GM12878 (cell line): ENCODE results near the gene SMIM26. TPM values are rescaled to one million over a fixed set of nuclear protein-coding genes. Genes with fewer than 3 reads are reported as not detected.
"Not testable (repeated sequence)": the region's sequence is repeated elsewhere in the genome, so short reads cannot be mapped to it uniquely, and the experiment has no call there.

ENCODE experiments used
- ATAC-seq: fragments of 200-7000 bp; cut with Tn5 transposase; 3 replicates; pipeline ENCODE4 v1.9.1; 2020; ENCODE audit warnings: mild to moderate bottlenecking, moderate library complexity
- BruUV-seq: library from RNA; stranded (reverse); fragments of 400-500 nt; replicated peaks from 2 replicates; lab custom pipeline; 2021; lab: Mats Ljungman, UMichigan
- CTCF ChIA-PET: fragments of 300-600 bp; sonication (Branson Sonifier 250); formaldehyde crosslinking; extraction: SDS; loops from one replicate; lab custom pipeline; 2021; ENCODE audit warnings: inconsistent platforms; lab: Yijun Ruan, JAX
- POLR2A ChIA-PET: fragments of 350-600 bp; formaldehyde crosslinking; extraction: SDS; loops from one replicate; lab custom pipeline; 2021; ENCODE audit warnings: inconsistent platforms; lab: Charles Lee
- RAD21 ChIA-PET: fragments of 300-600 bp; sonication (Branson Sonifier 250); formaldehyde crosslinking; loops from one replicate; lab custom pipeline; 2023; ENCODE audit warnings: antibody characterized with exemption; ENCODE audit not compliant: unreplicated experiment; lab: Charles Lee
- SMC1A ChIA-PET: fragments of 300-600 bp; sonication (Branson Sonifier 250); formaldehyde crosslinking; loops from one replicate; lab custom pipeline; 2023; ENCODE audit not compliant: unreplicated experiment, uncharacterized antibody; lab: Charles Lee
- DNase-seq: peaks from one replicate; pipeline ENCODE4 v3.0.0-alpha.2; 2011; ENCODE audit warnings: low read depth, low spot score
- FAIRE-seq: peaks from 3 replicates; lab custom pipeline; 2011; peaks lifted over from hg19 to GRCh38; lab: Jason Lieb, UNC
- H2AFZ ChIP-seq: 2 replicates; pipeline ENCODE4 v1.6.0; 2011; ENCODE audit warnings: low read depth, low read length, control low read depth; ENCODE audit not compliant: control insufficient read depth
- H3K27ac ChIP-seq: 2 replicates; pipeline ENCODE4 v1.5.1; 2011; ENCODE audit warnings: control low read depth; ENCODE audit not compliant: control insufficient read depth, insufficient read depth
- H3K27me3 ChIP-seq, 2 experiments: replicated peaks in 1 of 2; 2 replicates each; pipeline versions ENCODE4 v1.6.0 to v1.6.1; 2011; ENCODE audit warnings: low read length in 1 of 2; ENCODE audit not compliant: control insufficient read depth in 2 of 2, insufficient read depth in 2 of 2
- H3K36me3 ChIP-seq, 2 experiments: 2 replicates each; pipeline ENCODE4 v1.5.1; 2011; ENCODE audit warnings: low read length in 1 of 2; ENCODE audit not compliant: control insufficient read depth in 2 of 2, insufficient read depth in 2 of 2
- H3K4me1 ChIP-seq: 2 replicates; pipeline ENCODE4 v1.6.1; 2011; ENCODE audit warnings: mild to moderate bottlenecking, low read length, moderate library complexity, mixed read lengths; ENCODE audit not compliant: control insufficient read depth, insufficient read depth
- H3K4me2 ChIP-seq: 2 replicates; pipeline ENCODE4 v1.6.0; 2011; ENCODE audit warnings: control low read depth; ENCODE audit not compliant: control insufficient read depth, insufficient read depth
- H3K4me3 ChIP-seq: fragments of 200-600 bp; sonication (generic); 2 replicates; pipeline ENCODE4 v1.5.1; 2016
- H3K79me2 ChIP-seq: 2 replicates; pipeline ENCODE4 v1.6.0; 2011; ENCODE audit warnings: low read length; ENCODE audit not compliant: control insufficient read depth, insufficient read depth
- H3K9ac ChIP-seq: 2 replicates; pipeline ENCODE4 v1.8.0; 2011; ENCODE audit warnings: low read length, control low read depth, mixed read lengths; ENCODE audit not compliant: control insufficient read depth, insufficient read depth
- H3K9me3 ChIP-seq: replicated peaks from 3 replicates; pipeline ENCODE4 v1.5.1; 2011; ENCODE audit warnings: mild to moderate bottlenecking, low read length; ENCODE audit not compliant: control insufficient read depth, insufficient read depth
- H4K20me1 ChIP-seq: 2 replicates; pipeline ENCODE4 v1.6.0; 2011; ENCODE audit not compliant: control insufficient read depth, insufficient read depth
- ATF3 ChIP-seq: IDR thresholded peaks from 2 replicates; pipeline ENCODE4 v1.6.1; 2011; ENCODE audit warnings: low read depth, mild to moderate bottlenecking, low read length, moderate library complexity, borderline replicate concordance; ENCODE audit errors: extremely low read depth
- ATF7 ChIP-seq: fragments of 450-650 bp; IDR thresholded peaks from 2 replicates; pipeline ENCODE4 v1.6.1; 2016; ENCODE audit warnings: low read depth, mild to moderate bottlenecking
- EZH2 ChIP-seq: IDR thresholded peaks from 2 replicates; pipeline ENCODE4 v1.6.1; 2012; ENCODE audit warnings: low read depth, mild to moderate bottlenecking, control low read depth, inconsistent platforms, low read length, borderline replicate concordance; ENCODE audit not compliant: control insufficient read depth
- KAT2A ChIP-seq: conservative IDR thresholded peaks from 2 replicates; pipeline ENCODE4 v1.6.1; 2011; ENCODE audit warnings: low read depth, low read length; ENCODE audit not compliant: control insufficient read depth
- MLLT1 ChIP-seq: fragments of 450-650 bp; IDR thresholded peaks from 2 replicates; pipeline ENCODE4 v1.6.1; 2016; ENCODE audit warnings: mild to moderate bottlenecking
- NBN ChIP-seq: fragments of 450-650 bp; IDR thresholded peaks from 2 replicates; pipeline ENCODE4 v1.6.1; 2016
- PAX5 ChIP-seq: IDR thresholded peaks from 2 replicates; pipeline ENCODE4 v1.6.1; 2011; ENCODE audit warnings: low read depth, low read length, borderline replicate concordance
- TAF1 ChIP-seq: IDR thresholded peaks from 2 replicates; pipeline ENCODE4 v1.6.1; 2011; ENCODE audit warnings: mild to moderate bottlenecking, low read depth, low read length, borderline replicate concordance
- YBX1 ChIP-seq: fragments of 450-650 bp; IDR thresholded peaks from 2 replicates; pipeline ENCODE4 v1.6.1; 2016; ENCODE audit warnings: antibody characterized with exemption
- WGBS: methylation state at CpG from one replicate; pipeline ENCODE4 v1.1.6; 2016; ENCODE audit warnings: low lambda C conversion rate; ENCODE audit not compliant: insufficient replicate concordance, insufficient coverage; ENCODE audit errors: missing lambda C conversion rate; 5-methylcytosine and 5-hydroxymethylcytosine counted together
- in situ Hi-C: fragments of 300-500 bp; cut with MboI; formaldehyde crosslinking; loops from 9 replicates; pipeline ENCODE4 v1.14.3; 2018; ENCODE audit warnings: mixed read lengths
- intact Hi-C: fragments of 100-400 bp; cut with micrococcal nuclease; formaldehyde crosslinking; loops from one replicate; pipeline ENCODE4 v1.14.2; 2022; ENCODE audit not compliant: unreplicated experiment
- polyA plus RNA-seq, 11 experiments: library from polyadenylated mRNA; depleted of rRNA in 4 of 11; unstranded in 6 of 11; stranded (reverse) in 5 of 11; fragments of >200 nt; fragmentation: Nextera tagmentation in 4 of 11; fragmentation: Illumina TruSeq in 1 of 11; extraction: Ambion mirVana in 4 of 11; extraction: Trizol in 1 of 11; gene quantifications; 1 replicate in 1 of 11; 2 replicates in 10 of 11; pipeline versions ENCODE4 v1.2.1 to v1.2.3, GENCODE V29; 2011 to 2016; ENCODE audit warnings: inconsistent platforms in 2 of 11, missing spikeins in 2 of 11, low read depth in 1 of 11
- total RNA-seq, 4 experiments: library from RNA; depleted of rRNA in 3 of 4; stranded (reverse); fragments of >200 nt in 3 of 4; fragmentation: Illumina TruSeq in 1 of 4; extraction: Trizol in 1 of 4; gene quantifications; 2 replicates each; pipeline versions ENCODE4 v1.2.1 to v1.2.3, GENCODE V29; 2013 to 2021

The SMIM26 gene
- total and polyA plus RNA-seq, 10 of the 15 experiments (the other 5 are each of a cell fraction or from before 2014, with no cell fraction given), result 74.3 to 329 (median 176) TPM

- H3K27me3 ChIP-seq, result no peaks in the 10 kb centered on the region
- RAD21 ChIA-PET, result no interaction called here
- DNase-seq (no peak), ATAC-seq (no peak)
- POLR2A ChIA-PET, result no interaction called here
- no peak overlapping the region for H3K4me2 ChIP-seq
- H3K4me1 ChIP-seq, result no peaks in the 10 kb centered on the region
- no peak for TF ChIP-seq KAT2A
- TF ChIP-seq MLLT1, result no peak
- no peak for TF ChIP-seq TAF1
- TF ChIP-seq ATF3, result no peak
- no peak for TF ChIP-seq EZH2
- TF ChIP-seq PAX5, result no peak
- no peak for TF ChIP-seq YBX1
- TF ChIP-seq NBN, result no peak
- TF ChIP-seq ATF7, result no peak
- TF ChIP-seq, all 136 proteins: peak for 0
- CTCF ChIA-PET, result no interaction called here
- H3K9ac ChIP-seq, result no peak overlapping the region
- H3K79me2 ChIP-seq, result no peaks in the 10 kb centered on the region
- no peak for FAIRE-seq
- SMC1A ChIA-PET, result no interaction called here
- in situ Hi-C loops, result loop anchor here (25.0 kb wide), 1 partner anchor 1488 kb away; the partner anchor contains the start of gene NAA20
- no peaks in the 10 kb centered on the region for H3K9me3 ChIP-seq
- WGBS, result 93% methylated on average over 1 of the region's 1 CpG
- H2AFZ ChIP-seq, result no peak overlapping the region
- no peaks in the 10 kb centered on the region for H4K20me1 ChIP-seq
- intact Hi-C loops, result no loop called here
- H3K27ac ChIP-seq, result no peak overlapping the region
- no peak overlapping the region for H3K4me3 ChIP-seq
- H3K36me3 ChIP-seq, result peaks cover 17 to 35% of the 10 kb centered on the region in 2 experiments
- no TSS peak for BruUV-seq
These were observed 42.6 kb upstream of the SMIM26 start for GRCh38 chr20:18524646-18525045.

DNA sequence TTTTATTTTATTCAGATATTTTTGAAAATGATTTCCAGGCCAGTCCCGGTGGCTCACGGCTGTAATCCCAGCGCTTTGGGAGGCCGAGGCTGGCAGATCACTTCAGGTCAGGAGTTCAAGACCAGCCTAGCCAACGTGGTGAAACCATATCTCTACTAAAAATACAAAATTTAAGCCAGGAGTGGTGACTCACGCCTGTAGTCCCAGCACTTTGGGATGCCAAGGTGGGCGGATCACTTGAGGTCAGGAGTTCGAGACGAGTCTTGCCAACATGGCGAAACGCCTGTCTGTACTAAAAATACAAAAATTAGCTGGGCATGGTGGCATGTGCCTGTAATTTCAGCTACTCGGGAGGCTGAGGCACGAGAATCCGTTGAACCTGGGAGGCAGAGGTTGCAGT is 40.5 kb upstream of the SMIM26 start:
- H3K79me2 ChIP-seq, SMC1A ChIA-PET, POLR2A ChIA-PET, H3K9me3 ChIP-seq, H3K4me2 ChIP-seq, H3K27ac ChIP-seq, FAIRE-seq, H3K9ac ChIP-seq, H2AFZ ChIP-seq, H3K4me1 ChIP-seq, in situ Hi-C loops, H3K4me3 ChIP-seq, ATAC-seq, DNase-seq, RAD21 ChIA-PET, intact Hi-C loops, H3K27me3 ChIP-seq, H4K20me1 ChIP-seq, BruUV-seq: not testable (repeated sequence)
- CTCF ChIA-PET, result interaction anchor here (1.7 kb wide), 1 partner anchor 20 kb away, joined by 3 read pairs; no protein-coding TSS in a partner anchor
- H3K36me3 ChIP-seq, result peaks cover 20 to 36% of the 10 kb centered on the region in 2 experiments
- 85% methylated on average over 14 of the region's 14 CpGs for WGBS
